HG03095 (cell line): ENCODE data around the gene HDGFL2.

ENCODE experiments used
- ATAC-seq: cut with Tn5 transposase; IDR thresholded peaks from one replicate; pipeline ENCODE4 v1.9.1; 2021; ENCODE audit warnings: moderate library complexity; ENCODE audit not compliant: unreplicated experiment

The HDGFL2 gene

GRCh38 chr19:4444765-4445741 is 27.0 kb upstream of the HDGFL2 start:
- no peak for ATAC-seq

- no peak for ATAC-seq
These were observed 26.0 kb upstream of the HDGFL2 start for GRCh38 chr19:4445963-4446703.

GRCh38 chr19:4446704-4447200 is 25.3 kb upstream of the HDGFL2 start:
- no peak for ATAC-seq

- no peak for ATAC-seq
These were observed 24.6 kb upstream of the HDGFL2 start for GRCh38 chr19:4447327-4448146.

GRCh38 chr19:4448147-4448985 is 23.7 kb upstream of the HDGFL2 start:
- no peak for ATAC-seq

- no peak for ATAC-seq
These were observed 23.0 kb upstream of the HDGFL2 start for GRCh38 chr19:4449022-4449638.

GRCh38 chr19:4449639-4450028 is 22.5 kb upstream of the HDGFL2 start:
- no peak for ATAC-seq

GRCh38 chr19:4452230-4452990 is 19.7 kb upstream of the HDGFL2 start:
- ATAC-seq: no peak

- no peak for ATAC-seq
These were observed 18.6 kb upstream of the HDGFL2 start for GRCh38 chr19:4453232-4454179.

- ATAC-seq: no peak
These were observed 17.1 kb upstream of the HDGFL2 start for GRCh38 chr19:4454747-4455718.

GRCh38 chr19:4455719-4456475 is 16.2 kb upstream of the HDGFL2 start:
- no peak for ATAC-seq

- no peak for ATAC-seq
These were observed 15.6 kb upstream of the HDGFL2 start for GRCh38 chr19:4456476-4456842.

GRCh38 chr19:4456843-4457653 is 15.0 kb upstream of the HDGFL2 start:
- ATAC-seq: no peak

- ATAC-seq: peak; percentile 76
These were observed 14.3 kb upstream of the HDGFL2 start, which contains the start of gene UBXN6 for GRCh38 chr19:4457654-4458395. Gene UBXN6, minus strand, starts transcription at chr19:4457794. Its CDS starts 97 bp downstream, at chr19:4457697.
